Osteoblast (primary cell): ENCODE data around the gene SPIB. TPM values are rescaled to one million over a fixed set of nuclear protein-coding genes. Genes with fewer than 3 reads are reported as not detected.

Experiments
- DNase-seq: peaks from one replicate; pipeline ENCODE4 v3.0.0; 2011; ENCODE audit warnings: low spot score, mixed read lengths; ENCODE audit not compliant: insufficient read length; ENCODE audit errors: missing footprints
- H2AFZ ChIP-seq: 2 replicates; pipeline ENCODE4 v1.6.0; 2011; ENCODE audit warnings: mild to moderate bottlenecking, low read length
- H3K27ac ChIP-seq: 2 replicates; pipeline ENCODE4 v1.5.1; 2011; ENCODE audit warnings: mild to moderate bottlenecking, low read depth, low read length, moderate library complexity
- H3K27me3 ChIP-seq: 2 replicates; pipeline ENCODE4 v1.6.0; 2012; ENCODE audit warnings: mild to moderate bottlenecking, control low read depth, inconsistent platforms, low read length, moderate library complexity; ENCODE audit not compliant: insufficient read depth
- H3K36me3 ChIP-seq: 2 replicates; pipeline ENCODE4 v1.5.1; 2011; ENCODE audit warnings: mild to moderate bottlenecking, low read length, control low read depth, moderate library complexity; ENCODE audit not compliant: insufficient read depth
- H3K4me1 ChIP-seq: 2 replicates; pipeline ENCODE4 v1.5.1; 2011; ENCODE audit warnings: mild to moderate bottlenecking, low read length, control low read depth, moderate library complexity; ENCODE audit not compliant: insufficient read depth
- H3K4me2 ChIP-seq: 2 replicates; pipeline ENCODE4 v1.6.0; 2011; ENCODE audit warnings: mild to moderate bottlenecking, low read length; ENCODE audit not compliant: insufficient read depth
- H3K4me3 ChIP-seq: fragments of 200-600 bp; sonication (generic); 3 replicates; pipeline ENCODE4 v1.5.1; 2012; ENCODE audit warnings: mild to moderate bottlenecking, low read length, inconsistent platforms; ENCODE audit not compliant: insufficient read depth
- H3K79me2 ChIP-seq: 2 replicates; pipeline ENCODE4 v1.6.0; 2012; ENCODE audit warnings: mild to moderate bottlenecking, low read length, control low read depth, inconsistent platforms; ENCODE audit not compliant: insufficient read depth
- H3K9me3 ChIP-seq: 2 replicates; pipeline ENCODE4 v1.5.1; 2011; ENCODE audit warnings: low read depth, low read length, control low read depth
- H4K20me1 ChIP-seq: 2 replicates; pipeline ENCODE4 v1.6.0; 2012; ENCODE audit warnings: mild to moderate bottlenecking, low read length, control low read depth; ENCODE audit not compliant: insufficient read depth
- total RNA-seq: library from RNA; depleted of rRNA; stranded (reverse); fragments of >200 nt; gene quantifications from 2 replicates; pipeline ENCODE4 v1.2.3, GENCODE V29; 2012
- TF ChIP-seq, protein P1 (sequence below): IDR thresholded peaks from 2 replicates; pipeline ENCODE4 v1.5.1; 2011; ENCODE audit warnings: mild to moderate bottlenecking, low read depth, low read length, moderate library complexity; ENCODE audit errors: extremely low read depth

SPIB gene
- total RNA-seq, 1 donor = 0.36 TPM

GRCh38 chr19:50458396-50459066 lies 39.8 kb downstream of the SPIB start:
- Histone ChIP-seq H3K27me3 (peaks cover 13% of the 10 kb centered on the region), H3K27ac (no peak overlapping the region), H3K36me3 (no peaks in the 10 kb centered on the region), H3K4me1 (peaks cover 8% of the 10 kb centered on the region), H3K4me3 (no peak overlapping the region), H2AFZ (no peak overlapping the region), H4K20me1 (no peaks in the 10 kb centered on the region), H3K4me2 (no peak overlapping the region), H3K79me2 (no peaks in the 10 kb centered on the region), H3K9me3 (no peaks in the 10 kb centered on the region)
- TF ChIP-seq, protein P1, sequence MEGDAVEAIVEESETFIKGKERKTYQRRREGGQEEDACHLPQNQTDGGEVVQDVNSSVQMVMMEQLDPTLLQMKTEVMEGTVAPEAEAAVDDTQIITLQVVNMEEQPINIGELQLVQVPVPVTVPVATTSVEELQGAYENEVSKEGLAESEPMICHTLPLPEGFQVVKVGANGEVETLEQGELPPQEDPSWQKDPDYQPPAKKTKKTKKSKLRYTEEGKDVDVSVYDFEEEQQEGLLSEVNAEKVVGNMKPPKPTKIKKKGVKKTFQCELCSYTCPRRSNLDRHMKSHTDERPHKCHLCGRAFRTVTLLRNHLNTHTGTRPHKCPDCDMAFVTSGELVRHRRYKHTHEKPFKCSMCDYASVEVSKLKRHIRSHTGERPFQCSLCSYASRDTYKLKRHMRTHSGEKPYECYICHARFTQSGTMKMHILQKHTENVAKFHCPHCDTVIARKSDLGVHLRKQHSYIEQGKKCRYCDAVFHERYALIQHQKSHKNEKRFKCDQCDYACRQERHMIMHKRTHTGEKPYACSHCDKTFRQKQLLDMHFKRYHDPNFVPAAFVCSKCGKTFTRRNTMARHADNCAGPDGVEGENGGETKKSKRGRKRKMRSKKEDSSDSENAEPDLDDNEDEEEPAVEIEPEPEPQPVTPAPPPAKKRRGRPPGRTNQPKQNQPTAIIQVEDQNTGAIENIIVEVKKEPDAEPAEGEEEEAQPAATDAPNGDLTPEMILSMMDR = no peak
- DNase-seq = peak; percentile 88

DNA sequence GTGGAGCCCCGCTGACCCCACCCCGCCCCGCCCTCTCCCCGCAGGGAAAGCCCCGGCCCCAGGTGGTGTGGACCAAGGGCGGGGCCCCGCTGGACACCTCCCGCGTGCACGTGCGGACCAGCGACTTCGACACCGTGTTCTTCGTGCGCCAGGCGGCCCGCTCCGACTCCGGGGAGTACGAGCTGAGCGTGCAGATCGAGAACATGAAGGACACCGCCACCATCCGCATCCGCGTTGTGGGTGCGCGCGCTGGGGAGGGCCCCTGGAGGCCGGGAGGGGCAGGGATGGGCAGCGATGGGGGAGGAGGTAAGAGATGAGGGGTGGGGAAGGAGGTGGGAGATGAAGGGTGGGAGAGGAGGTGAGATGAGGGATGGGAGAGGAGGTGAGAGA lies 40.3 kb downstream of the SPIB start:
- H3K27me3 ChIP-seq = peaks cover 13% of the 10 kb centered on the region
- no peaks in the 10 kb centered on the region for H3K36me3 ChIP-seq
- TF ChIP-seq, protein P1 = no peak
- peak; percentile 52 for DNase-seq
- H3K4me3 ChIP-seq = no peak overlapping the region
- no peaks in the 10 kb centered on the region for H3K79me2 ChIP-seq
- no peak overlapping the region for H3K27ac ChIP-seq
- H4K20me1 ChIP-seq = no peaks in the 10 kb centered on the region
- H2AFZ ChIP-seq = no peak overlapping the region
- no peak overlapping the region for H3K4me2 ChIP-seq
- peaks cover 8% of the 10 kb centered on the region for H3K4me1 ChIP-seq
- H3K9me3 ChIP-seq = no peaks in the 10 kb centered on the region

DNA sequence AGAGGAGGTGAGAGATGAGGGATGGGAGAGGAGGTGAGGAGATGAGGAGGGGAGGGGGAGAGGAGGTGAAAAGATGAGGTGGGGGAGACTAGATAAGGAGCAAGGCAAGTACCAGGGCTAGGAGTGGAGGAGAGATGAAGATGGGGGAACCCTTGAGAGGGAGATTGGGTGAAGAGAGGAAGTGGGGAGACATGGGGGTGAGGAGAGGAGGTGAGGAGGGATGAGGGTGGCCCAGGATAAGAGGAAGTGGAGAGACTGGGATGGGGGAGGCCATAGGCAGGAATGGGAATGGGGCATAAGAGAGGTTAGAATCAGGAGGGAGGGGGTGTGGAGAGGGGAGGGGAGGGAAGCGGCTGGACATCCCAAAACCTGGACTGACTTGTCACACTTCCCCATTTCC lies 40.9 kb downstream of the SPIB start:
- H3K36me3 ChIP-seq = no peaks in the 10 kb centered on the region
- peaks cover 8% of the 10 kb centered on the region for H3K4me1 ChIP-seq
- TF ChIP-seq, protein P1 = no peak
- H3K27ac ChIP-seq = no peak overlapping the region
- peaks cover 13% of the 10 kb centered on the region for H3K27me3 ChIP-seq
- H3K4me3 ChIP-seq = no peak overlapping the region
- no peak overlapping the region for H2AFZ ChIP-seq
- H3K4me2 ChIP-seq = no peak overlapping the region
- H3K9me3 ChIP-seq = no peaks in the 10 kb centered on the region
- H3K79me2 ChIP-seq = no peaks in the 10 kb centered on the region
- H4K20me1 ChIP-seq = no peaks in the 10 kb centered on the region
- DNase-seq = peak; percentile 42

GRCh38 chr19:50460161-50460765 lies 41.5 kb downstream of the SPIB start:
- Histone ChIP-seq H3K27me3 (peaks cover 13% of the 10 kb centered on the region), H3K4me2 (peak overlapping the region; percentile 14), H3K4me3 (no peak overlapping the region), H2AFZ (no peak overlapping the region), H3K36me3 (no peaks in the 10 kb centered on the region), H3K9me3 (no peaks in the 10 kb centered on the region), H3K79me2 (no peaks in the 10 kb centered on the region), H4K20me1 (no peaks in the 10 kb centered on the region), H3K27ac (no peak overlapping the region), H3K4me1 (peaks cover 8% of the 10 kb centered on the region)
- peak; percentile 90 for DNase-seq
- TF ChIP-seq, protein P1 = no peak
